C4-2B (cell line): ENCODE data around the gene ARVCF.

ENCODE experiments used
- CTCF ChIP-seq: fragments of 450-650 bp; conservative IDR thresholded peaks from 2 replicates; pipeline ENCODE4 v1.5.1; 2017; ENCODE audit warnings: mild to moderate bottlenecking
- ZFX ChIP-seq: fragments of 450-650 bp; IDR thresholded peaks from 2 replicates; pipeline ENCODE4 v1.6.1; 2017

- TF ChIP-seq CTCF (no peak), ZFX (no peak)
Observed at GRCh38 chr22:19967850-19968449, 48.7 kb downstream of the ARVCF start.
